CD4-positive, alpha-beta T cell treated with Interferon alpha-2 for 1 hour (primary cell): Measurements from ENCODE around the gene GABRB3.
"Not testable (repeated sequence)": the region's sequence is repeated elsewhere in the genome, so short reads cannot be mapped to it uniquely, and the experiment has no call there.

Experiments
- DNase-seq, 2 donors: peaks; one replicate each; pipeline ENCODE4 v3.0.0-alpha.2; 2020 to 2022

The GABRB3 gene

DNA sequence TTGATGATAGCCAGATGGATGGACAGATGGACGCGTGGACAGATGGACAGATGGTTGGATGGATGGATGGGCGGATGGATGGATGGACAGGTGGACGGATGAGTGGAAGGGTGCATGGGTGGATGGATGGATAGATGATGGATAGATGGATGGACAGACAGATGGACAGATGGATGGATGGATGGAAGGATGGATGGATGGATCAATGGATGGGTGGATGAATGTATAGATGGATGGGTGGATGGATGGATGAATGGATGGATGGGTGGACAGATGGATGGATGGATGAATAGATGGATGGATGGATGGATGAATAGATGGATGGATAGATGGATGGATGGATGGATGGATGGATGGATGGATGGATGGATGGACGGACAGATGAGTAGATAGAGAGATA lies 40.9 kb downstream of the GABRB3 start:
- DNase-seq, result no peak

- DNase-seq, result no peak
Observed at GRCh38 chr15:26729581-26729980, 43.3 kb downstream of the GABRB3 start.

- DNase-seq, result no peak
Observed at GRCh38 chr15:26729030-26729429, 43.8 kb downstream of the GABRB3 start.

DNA sequence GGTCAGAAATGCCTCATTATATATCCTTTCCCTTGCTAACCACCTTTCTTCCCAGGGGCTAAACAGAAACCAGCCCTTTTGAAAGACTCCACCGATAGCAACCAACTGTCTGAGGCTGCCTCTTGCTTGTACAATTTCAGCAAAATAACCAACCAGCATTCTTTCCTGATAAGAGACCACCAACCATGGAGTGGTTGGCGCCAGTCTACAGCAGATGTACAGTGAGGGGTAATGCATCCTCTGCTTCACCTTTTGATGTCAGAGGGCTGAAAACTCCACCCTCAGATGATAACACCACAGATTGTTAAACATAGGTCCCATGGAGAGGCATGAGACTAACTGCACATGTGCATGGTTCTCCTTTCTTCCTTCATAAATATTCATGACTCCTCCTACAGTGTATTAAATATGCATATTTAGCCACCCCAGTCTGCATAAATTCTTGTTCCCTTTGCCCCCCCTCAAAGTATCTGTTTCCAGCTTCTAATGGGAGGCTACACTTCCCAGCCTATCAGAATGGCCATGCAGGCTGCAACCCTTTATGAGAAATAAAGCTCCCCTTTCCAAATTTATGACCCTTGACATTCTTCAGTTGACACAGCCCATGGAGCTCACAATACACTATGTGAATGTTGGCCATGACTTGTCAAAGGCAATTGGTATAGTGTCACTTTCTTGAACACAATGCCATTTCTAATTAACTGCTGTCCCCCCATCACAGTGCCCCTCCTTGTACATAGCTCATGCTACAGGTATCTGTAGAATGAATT lies 48.3 kb downstream of the GABRB3 start:
- no peak for DNase-seq

- DNase-seq, result no peak
Observed at GRCh38 chr15:26722621-26723160, 50.2 kb downstream of the GABRB3 start.

DNA sequence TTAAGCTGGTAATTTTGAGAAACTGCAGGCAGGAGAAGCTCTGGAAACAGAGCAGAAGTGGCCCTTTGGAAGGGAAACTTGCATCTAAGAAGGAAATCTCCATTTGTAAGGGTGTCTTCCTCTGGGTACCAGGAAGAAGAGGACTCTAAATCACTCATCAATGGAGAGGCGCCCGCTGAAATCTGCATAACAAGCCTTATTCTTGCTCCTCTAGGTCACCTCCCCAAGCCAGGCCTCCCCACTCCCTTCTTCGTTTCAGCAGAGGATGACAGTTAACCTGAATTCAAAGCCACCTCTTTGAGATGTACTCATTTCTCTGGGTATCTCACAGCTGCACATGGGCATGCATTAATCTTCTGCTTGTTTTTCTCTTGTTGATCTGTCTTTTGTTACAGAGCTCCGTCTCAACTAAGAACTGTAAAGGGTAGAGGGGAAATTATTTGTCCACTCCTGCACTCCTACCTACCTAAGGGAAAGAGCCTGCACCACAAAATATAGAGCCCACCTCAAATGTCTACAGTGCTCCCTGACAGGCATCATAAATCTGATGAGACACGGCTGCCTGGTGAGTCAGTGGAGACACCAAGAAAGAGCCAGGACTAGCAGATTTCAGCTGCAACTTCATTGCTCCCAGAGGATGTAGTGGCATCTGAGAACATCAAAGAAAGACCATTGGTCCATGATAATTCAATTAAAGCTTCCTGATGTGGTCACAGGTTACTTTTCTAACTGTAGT lies 51.5 kb downstream of the GABRB3 start:
- no peak for DNase-seq

GRCh38 chr15:26720546-26720945 lies 52.3 kb downstream of the GABRB3 start:
- DNase-seq, result no peak

GRCh38 chr15:26719866-26720265 lies 53.0 kb downstream of the GABRB3 start:
- DNase-seq, result not testable (repeated sequence)

DNA sequence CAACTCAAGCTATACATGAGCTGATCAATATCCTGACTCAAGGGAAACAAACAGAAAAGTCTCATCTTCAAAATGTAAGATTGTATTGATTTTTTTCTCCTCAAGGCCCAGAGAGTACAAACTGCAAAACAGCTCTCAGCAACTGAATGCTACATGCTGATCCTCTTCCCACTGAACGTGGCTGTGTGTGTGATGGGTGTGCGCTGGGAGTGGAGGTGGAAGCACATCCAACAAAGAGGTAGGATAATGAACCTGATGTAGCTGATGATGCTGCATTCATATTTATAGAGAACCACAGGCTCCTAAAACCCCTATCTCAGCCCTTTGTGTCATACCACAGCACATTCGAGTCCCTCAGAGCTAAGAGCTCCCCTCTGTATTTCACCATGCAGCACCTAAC lies 56.8 kb downstream of the GABRB3 start:
- DNase-seq, result no peak

- no peak for DNase-seq
Observed at GRCh38 chr15:26713498-26713897, 59.4 kb downstream of the GABRB3 start.

DNA sequence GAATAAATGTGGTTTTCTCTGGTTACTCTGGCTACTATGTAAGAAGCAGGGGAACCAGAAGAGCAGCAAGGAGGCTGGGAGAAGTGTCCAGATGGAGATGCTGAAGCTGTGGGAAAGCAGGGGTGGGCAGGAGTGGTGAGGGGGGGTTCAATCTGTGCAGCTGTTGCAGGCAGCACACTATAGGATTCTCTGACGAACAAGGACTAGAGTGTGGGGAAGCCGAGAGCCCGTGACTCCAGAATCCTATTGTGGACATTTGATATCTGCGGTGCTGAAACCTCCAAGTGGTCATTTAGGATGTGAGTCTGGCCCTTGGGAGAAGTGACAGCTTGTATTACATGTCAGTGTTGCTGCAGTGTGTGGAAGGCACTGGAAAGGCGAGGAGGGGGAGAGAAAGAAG lies 60.5 kb downstream of the GABRB3 start:
- DNase-seq, result no peak

DNA sequence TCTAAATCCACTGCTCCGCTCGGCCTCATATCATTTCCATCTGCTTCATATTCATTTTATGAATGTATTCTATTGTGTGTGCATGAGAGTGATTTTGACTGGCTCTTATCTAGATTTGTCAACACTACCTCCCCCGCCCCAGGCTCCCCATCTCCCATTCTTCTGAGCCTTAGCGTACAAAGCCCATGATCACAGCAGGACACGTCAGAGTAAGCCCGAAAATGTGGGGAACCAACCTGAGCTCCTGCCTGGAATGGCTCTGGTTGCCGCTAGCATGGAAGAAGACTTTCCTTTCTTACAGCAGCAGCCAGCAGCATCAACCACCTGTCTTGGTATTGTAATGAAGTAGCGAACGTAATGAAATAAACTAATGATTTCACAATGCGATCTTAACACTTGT lies 61.4 kb downstream of the GABRB3 start:
- no peak for DNase-seq

- no peak for DNase-seq
Observed at GRCh38 chr15:26702381-26702780, 70.5 kb downstream of the GABRB3 start.

- DNase-seq, result no peak
Observed at GRCh38 chr15:26698555-26698954, 74.3 kb downstream of the GABRB3 start.

- DNase-seq, result no peak
Observed at GRCh38 chr15:26697913-26698312, 75.0 kb downstream of the GABRB3 start.

DNA sequence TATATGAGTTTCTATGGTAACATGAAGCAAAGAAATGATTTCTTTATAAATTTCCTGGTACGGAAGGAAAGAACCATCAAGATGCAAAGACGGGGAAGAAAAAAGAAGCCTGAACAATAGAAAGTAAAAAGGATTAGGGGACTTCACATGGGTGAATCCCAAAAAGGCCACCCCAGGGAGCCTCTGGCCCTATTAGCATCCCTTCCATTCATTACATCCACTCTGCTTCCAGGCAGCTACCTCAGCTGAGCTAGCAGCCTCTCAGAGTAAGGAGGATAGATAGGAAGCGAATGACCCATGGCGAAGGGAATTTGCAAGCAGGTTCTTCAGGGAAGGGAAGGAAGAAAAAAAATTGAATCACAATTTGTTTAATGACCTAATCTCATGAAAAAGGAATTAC lies 81.6 kb downstream of the GABRB3 start:
- DNase-seq, result no peak

DNA sequence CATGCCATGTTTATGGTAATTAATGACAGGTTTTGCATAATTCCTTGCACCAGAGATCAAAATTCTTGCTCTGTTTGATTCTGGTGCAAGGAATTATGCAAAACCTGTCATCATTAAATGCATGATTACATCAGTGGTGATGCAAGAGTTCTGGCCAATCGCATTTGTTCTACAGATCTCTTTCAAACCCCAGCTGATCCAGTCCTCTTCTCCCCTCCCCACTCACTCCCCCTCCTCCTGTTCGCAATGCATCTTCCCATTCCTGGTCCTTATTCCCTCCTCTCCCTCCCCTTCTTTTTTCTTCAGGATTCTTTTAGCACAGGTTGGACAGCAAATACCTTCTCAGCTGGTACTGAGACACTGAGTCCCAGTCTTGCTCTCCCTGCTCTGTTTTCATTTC lies 82.1 kb downstream of the GABRB3 start:
- no peak for DNase-seq

GRCh38 chr15:26689462-26689861 lies 83.4 kb downstream of the GABRB3 start:
- no peak for DNase-seq

DNA sequence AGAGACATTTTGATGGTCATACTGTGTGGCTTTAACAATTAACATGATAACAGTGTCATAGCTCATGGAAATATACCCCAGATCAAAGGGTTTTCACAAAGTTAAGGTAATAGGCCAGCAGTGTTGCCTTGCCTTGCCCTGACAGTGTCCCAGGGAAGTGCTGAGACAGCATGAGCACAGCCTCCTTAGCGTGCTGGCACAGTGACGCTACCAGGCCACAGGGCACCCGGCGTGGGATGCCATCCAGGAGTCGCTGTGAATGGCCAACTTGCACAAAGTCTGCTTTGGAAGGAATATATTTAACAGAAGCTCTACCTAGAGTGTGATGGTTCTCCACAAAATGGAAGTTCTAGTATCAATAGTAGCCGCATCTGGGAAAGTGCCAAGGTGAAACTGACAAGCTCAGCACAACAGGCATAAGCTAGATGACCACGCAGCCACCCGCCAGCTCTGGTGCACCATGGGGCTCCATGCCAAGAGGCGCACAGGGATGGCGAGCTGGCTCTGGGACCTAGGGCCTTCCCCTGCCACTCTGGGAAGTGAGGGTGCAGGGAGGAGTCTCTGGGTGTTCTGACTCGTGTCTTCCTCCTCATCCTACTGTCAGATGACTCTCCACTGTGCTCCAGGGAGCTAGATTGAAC lies 86.2 kb downstream of the GABRB3 start:
- no peak for DNase-seq

GRCh38 chr15:26682598-26683164 lies 90.2 kb downstream of the GABRB3 start:
- DNase-seq, result no peak

GRCh38 chr15:26679927-26680326 lies 92.9 kb downstream of the GABRB3 start:
- no peak for DNase-seq

GRCh38 chr15:26676115-26676514 lies 96.8 kb downstream of the GABRB3 start:
- DNase-seq, result no peak

DNA sequence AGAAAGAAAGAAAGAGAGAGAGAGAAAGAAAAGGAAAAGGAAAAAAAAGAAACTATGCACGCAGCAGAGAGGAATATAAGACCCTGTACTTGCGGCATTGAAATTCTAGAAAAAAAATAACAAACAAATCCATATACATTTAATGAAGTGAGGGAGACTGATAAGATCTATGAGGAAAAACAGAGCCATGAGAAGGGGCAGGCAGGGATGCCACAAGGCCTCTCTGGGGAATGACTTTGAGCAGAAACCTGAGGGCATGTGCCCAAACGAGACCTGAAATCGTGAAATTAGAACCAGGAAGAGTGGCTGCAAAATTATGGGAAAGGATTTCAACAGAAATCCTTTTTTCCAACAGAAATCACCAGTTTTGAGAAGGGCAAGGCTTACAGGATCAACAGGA lies 98.4 kb downstream of the GABRB3 start:
- no peak for DNase-seq
